Renal cortex interstitium (tissue), 11 donors: Measurements from ENCODE around the gene SPTBN1. TPM values are rescaled to one million over a fixed set of nuclear protein-coding genes. Genes with fewer than 3 reads are reported as not detected.

Experiments
- DNase-seq, 11 donors: peaks; one replicate each; pipeline ENCODE4 v3.0.0-alpha.2; 2013; ENCODE audit warnings: low read depth in 9 of 11, low spot score in 4 of 11; ENCODE audit errors: extremely low read depth in 1 of 11
- polyA plus RNA-seq, 3 donors: library from polyadenylated mRNA; unstranded; fragments of 120-200 nt; gene quantifications; one replicate each; pipeline ENCODE4 v1.2.1, GENCODE V29; 2013; ENCODE audit not compliant: insufficient read length in 3 of 3

The SPTBN1 gene
- polyA plus RNA-seq, 3 donors: 237 to 254 (median 240) TPM

DNA sequence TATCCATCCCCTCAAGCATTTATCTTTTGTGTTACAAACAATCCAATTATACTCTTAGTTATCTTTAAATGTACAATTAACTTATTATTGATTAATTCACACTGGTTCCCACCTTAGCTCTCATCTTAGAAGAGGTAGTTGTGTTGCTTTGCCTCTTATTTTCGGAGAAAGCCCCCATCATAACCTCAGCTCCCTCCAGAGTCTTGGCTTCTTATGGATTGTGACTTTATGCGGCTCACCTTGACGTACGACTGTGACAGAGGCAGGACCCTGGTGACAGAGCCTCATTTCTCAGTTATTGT, 132.9 kb downstream of the SPTBN1 start:
- DNase-seq: no peak

DNA sequence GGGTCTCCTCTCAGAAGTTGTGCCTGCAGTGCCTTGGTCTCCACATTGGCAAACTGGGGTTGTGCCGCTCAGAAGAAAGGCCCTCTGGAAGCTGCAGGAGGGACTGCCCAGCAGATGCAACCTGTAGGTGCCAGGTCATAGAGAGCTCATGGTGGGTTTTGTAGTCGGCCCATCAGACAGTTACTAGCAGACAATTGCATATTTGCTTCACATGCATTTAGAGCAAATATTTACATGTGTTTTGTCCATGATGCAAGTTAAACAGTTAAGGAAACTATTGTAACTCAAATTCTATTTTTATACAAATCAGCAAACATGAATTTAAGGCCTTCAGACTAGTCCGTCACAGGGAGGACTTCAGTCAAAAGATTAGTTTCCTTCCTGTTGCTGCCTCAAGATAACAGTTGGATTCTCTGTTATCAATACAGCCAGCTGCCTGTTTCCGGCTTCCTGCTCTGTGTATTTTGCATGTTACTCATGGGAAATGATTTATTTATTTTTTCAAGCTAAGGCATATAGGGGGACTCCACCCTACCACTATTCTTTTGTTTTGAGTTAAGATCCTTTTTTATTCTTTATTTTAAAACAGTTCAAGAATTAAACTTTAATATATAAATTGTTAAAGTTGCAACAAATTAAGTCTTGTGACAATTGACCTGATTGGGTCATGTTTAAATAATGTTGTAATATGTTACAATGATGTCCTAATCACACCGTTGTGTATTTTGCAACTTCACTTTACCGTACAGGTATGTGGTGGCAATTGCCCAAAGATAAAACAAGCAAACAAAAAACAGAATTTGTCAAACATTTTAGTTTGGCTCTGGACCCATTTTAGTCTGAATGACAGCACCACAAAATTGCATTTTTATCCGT, 133.5 kb downstream of the SPTBN1 start:
- DNase-seq: no peak

DNA sequence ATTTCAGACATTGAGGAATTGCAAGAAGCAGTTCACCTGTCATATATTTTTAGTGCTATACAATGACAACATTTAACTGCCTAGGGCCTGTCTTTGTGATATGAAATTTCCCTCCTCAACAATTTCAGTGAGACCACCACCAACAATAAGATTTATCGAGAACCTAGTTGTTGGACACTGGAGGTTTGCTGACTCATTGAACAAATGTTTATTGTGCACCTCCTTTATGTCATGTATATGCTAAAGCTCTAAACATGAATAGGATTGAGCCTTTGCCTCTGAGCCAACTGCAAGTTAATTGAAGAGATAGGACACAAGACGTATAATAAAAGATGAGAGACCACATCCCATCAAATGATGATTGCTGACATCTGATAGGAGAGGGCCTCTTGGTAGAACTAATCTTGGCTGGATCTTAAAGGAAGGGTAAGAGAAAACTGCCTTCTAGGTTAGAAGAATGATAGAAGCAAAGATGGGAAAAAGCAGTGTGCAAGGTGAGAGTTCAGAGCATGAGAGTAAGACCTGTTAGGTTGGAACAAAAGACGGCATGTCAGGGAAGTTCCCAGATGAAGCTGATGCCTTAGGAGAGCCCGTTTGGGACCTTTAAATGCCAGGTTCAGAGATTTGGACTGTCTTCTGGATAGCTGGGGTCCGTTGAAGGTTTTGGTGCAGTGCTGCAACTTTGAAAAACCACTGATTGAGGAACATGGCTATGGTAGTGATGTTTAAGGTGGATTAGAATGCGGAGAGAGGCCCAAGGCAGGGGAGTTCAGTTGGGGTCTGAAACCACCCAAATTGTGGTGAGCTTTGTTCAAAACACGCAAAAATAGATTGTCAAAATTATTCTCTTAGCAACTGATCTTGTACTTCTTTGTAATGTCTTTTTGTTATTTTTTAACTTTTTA, 134.3 kb downstream of the SPTBN1 start:
- no peak for DNase-seq

DNA sequence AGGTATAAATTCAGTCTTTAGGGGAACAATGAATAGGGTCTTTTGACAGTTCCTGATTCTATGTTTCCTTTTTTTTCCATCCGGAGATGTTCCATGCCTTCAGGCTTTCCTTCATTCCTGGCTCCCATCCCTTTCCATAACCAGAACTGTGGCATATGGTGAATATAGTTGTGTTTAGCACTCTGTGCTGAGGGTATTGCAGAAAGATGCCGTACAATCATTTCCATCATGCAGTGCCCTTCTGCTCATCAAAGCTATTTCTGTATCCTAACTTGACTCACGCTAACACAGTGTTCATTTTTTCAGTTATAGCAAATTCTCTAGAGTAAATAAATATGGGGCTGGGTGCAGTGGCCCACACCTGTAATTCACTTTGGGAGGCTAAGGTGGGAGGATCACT, 135.4 kb downstream of the SPTBN1 start:
- DNase-seq: no peak

DNA sequence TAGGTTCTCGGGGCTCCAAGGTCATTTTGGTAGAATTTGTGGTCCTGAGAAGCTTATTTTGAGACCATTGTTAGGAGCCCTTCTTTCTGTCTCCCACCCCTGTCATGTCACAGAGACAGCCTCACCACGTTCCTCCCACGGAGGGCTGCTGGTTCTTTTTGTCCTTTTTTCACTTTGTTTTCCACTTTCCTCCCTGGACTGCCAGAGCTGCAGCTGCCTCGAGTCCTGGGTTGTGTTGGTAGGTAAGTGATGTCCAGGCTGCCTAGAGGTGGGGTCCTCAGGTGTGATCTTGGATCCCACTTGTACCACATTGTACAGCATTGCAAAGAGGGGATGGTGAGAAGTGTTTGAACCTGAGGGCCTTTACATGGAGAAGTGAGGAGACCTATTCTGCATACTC, 137.1 kb downstream of the SPTBN1 start:
- no peak for DNase-seq

DNA sequence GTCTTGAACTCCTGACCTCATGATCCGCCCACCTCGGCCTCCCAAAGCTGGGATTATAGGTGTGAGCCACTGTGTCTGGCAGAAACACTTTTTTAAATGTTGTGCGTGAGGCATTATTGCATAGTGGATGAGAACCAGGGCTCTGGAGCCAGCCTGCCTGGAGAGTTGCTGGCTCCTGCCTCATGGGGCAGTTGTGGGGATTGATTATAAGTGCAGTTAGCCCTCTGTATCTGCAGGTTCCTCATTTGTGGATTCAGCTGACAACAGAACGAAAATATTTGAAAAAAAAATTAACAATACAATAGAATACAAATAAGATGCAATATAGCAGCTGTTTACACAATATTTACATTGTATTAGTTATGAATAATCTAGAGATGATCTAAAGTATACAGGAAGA, 137.9 kb downstream of the SPTBN1 start:
- DNase-seq: no peak

DNA sequence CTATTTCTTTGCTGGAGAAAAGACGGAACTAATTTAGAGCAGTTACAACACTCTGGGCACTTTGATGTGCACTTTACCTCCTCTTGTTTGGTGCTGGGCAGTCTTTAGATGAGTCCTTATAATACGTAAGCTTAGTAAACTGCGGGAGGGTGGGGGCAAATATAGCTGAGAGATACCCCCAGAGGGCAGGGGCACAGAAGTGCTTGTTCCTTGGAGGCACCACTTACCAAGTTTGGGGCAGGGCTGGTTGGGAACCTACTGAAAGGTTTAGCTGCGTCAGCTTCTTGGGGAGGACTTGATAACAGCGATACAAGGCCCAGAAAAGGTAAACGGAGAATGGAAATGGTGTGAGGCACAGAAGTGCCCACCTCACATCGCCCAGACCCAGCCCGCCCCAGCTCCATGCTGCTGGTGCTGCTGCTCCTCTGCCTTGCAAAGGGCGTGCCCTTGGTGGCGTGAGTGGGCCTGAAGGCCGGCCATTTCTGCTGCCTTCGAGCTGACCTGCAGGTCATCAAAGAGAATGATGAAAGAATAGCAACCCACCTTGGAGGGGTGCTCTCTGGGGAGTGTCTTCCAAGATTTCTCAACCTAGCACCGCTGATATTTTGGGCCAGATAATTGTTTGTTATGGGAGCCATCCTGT, 139.2 kb downstream of the SPTBN1 start:
- DNase-seq: no peak

DNA sequence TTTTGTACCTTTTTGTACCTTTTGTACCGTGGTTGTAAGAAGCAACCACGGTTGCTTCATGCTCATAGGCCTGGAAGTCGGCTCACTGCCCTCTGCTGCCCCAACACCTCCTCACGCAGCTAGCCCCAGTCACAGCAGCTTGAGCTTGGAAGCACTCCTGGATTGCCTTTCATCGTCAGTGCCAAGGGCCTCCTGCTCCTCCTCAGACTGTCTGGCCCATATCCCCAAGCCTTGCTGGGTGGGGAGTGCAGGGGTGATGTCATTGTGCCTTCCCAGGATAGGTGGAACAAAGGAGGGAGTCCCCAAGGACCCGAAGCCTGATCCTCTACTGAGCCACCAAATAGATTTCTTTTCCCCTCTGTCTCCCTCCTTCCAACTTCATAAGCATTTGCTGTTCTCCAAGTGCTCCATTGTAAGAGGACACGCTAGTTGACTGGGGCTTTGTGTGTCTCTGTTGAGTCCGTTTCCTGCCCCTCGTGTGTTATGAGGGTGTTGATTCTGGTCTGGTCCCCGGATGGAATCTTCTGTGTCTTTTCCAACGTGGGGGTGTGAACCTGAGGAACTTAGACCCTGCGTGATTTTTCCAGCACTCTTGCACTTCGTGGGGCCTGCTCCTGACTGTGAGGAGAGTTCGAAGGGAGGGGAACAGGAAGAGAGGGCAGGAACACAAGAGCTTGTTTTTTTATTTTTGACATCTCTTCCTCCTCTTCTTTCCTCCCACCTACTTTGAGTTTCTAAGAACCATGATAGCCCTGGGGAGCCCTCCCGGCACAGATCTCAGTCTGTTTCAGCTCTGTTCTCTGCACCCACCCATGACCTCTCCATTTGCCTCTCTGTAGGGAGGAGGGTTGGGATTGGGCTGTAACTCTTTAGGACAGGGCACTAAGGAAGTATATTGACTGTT, 140.1 kb downstream of the SPTBN1 start:
- no peak for DNase-seq

DNA sequence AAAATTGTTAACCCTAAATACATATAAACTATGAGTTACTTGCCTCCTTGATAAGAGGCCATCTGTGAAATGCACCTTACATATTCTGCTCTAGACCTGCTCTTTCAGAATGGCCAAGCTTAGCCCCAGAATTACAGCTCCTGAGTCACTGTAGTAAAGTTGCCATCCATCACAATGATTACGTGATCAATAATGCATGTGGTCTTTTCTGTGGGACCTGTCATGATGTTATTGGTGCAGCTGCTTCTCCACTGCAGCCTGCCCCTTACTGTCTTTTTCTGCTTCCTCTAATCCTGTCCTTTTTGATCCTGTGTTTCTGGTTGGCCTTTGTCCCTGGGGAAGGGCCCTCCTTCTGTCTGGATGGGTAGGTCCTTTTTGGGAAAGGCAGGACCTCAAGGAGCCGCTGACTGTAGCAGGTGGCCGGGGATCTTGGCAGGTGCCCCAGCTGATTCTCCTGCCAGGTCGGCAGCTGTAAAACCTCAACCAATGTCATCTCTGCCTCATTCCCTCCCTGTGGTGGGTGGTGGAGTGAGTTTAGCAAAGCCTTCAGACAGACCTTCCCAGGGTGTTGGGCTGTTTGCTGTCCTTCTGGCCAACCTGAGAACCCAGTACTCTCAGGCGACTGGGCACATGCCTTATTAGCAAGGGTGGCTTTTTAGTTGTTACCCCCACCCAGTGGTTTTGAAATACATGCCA, 141.2 kb downstream of the SPTBN1 start:
- DNase-seq: no peak

DNA sequence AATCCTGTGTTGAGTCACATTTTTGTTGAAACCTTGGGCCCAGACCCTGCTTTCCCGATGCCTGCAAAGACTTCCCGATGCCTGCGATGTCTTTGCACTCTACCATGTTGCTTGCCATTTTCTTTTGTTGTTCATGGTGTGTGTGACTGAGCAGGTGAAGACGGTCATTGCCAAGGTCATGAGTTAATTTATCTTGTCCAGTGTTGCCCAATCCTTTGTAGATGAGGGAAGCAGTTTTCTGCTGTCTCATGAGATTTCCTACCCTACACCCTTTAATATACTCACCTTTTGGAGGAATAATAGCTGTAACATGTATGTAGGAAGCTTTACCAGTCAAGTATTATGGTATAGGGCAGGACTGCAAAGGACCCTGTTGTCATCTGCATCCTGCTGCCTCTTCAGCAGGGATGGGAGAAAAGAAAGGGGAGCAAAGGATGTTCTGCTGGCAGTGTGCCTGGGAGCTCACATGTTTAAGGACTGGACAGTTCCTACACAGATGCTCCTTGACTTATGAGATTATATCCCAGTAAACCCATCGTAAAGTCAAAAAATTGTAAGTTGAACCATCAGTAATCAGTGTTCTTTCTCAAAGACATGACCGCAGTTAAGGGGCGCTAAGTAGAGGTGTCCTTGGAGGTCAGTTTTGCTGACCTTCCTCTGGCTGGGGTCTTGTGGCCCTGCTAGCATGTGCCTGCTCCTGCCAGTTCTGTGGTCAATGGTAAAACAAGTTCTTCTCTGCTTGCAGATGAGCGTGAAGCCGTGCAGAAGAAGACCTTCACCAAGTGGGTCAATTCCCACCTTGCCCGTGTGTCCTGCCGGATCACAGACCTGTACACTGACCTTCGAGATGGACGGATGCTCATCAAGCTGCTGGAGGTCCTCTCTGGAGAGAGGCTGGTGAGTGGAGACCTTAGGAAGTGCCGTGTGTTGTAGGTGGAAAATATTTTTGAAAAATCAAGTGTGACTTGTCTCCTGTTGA, 142.5 kb downstream of the SPTBN1 start:
- no peak for DNase-seq

DNA sequence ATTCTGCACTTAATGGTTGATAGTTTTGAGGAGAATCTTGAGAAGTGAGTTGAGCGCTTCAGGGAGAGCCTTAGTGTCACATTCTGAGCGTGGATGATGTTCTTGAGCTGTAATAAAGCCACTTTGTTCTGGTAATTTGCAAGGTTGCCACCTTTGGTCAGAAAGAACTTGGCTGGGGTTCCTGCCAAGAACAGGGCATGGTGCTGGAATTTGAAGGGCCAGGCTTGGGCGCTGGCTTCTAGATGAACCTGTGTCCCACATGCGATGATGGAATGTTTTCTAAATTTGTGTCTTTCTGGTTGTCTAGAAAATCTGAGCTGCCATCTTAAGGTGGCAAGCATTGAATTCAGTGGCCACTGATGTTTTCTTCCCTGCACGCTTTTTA, 143.2 kb downstream of the SPTBN1 start:
- DNase-seq: no peak

DNA sequence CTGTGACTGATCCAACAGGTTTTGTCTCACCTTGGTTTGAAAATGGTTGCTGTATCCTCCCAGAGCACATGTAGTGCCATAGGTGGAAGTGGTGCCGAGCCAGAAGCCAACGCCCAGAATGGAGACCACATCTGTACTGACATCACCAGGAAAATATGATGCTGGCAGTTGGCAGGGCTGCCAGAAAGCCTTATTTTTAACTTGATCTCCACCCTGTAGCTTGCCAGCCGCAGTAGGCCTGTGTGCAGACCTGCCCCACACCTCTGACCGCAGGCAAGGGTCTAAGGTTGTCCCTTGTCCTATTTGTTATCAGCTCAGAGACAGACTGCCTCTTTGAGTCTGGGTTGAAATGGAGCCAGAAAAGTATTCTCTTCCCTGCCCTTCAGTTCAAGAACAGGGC, 143.8 kb downstream of the SPTBN1 start:
- no peak for DNase-seq

DNA sequence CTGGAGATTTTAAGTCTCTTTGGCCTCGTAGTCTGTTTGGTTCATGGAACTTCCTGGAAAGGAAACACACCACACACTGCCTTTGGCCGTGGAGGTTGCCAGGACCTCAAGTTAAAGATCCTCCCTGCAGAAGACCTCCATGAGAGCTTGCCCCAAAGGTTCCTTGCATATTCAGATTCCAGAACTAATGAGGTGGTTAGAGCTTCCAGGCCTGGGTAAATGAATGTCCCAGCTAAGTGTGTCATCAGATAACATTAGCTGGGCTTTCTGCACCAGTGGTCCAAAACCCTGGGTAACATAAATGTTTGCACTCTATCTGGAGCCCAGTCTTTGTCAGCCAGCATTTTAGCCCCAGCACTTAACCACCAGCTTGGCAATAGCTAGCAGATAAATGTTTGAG, 145.2 kb downstream of the SPTBN1 start:
- DNase-seq: peak in 4 of 11 donors; percentile 57 to 78 (median 61)

DNA sequence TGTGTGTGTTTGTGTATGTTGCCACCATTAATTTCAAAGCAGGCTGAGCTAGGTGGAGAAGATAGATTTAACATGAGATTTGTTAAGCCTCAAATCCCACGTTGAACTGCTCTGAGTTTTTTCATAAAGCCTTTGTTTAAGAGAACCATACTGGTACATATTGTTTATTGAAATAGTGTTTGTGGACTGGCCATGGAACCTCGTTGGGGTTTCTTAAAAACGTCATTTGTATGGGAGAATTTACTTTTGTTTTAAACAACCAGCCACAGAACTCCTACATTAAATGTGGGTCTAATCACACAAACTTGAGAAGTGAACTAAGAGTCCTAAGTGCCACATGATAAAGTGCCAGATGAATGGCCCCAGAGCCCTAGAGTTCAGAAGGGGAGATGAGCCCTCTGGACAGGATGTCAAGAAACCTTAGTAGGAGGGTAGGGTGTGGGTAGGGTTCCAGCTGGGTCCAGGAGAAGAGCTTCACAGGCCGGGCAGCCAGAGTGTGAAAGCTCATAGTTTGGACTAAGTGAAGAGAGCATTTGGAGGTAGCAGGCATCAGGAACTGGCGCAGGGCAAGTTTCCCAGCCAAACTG, 146.7 kb downstream of the SPTBN1 start:
- no peak for DNase-seq

DNA sequence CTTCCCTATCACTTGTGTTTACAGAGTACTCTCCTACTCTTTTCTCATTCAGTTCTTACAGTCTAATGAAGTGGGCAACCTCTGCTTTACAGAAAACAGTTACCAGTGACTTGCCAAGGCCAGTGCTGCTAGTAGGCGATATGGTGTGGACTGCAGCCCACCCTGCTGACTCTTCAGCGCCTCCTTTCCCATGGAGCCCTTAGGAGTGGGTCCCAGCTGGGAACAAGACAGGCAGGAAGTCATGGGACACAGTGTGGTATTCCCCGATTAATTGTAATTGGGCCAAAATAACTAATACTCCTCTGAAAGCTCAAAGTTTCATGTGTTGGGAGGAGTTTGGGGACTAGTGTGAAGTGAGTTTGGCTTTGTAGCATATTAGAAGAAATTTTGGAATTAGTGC, 147.2 kb downstream of the SPTBN1 start:
- peak in 1 of 11 donors; percentile 32 for DNase-seq

DNA sequence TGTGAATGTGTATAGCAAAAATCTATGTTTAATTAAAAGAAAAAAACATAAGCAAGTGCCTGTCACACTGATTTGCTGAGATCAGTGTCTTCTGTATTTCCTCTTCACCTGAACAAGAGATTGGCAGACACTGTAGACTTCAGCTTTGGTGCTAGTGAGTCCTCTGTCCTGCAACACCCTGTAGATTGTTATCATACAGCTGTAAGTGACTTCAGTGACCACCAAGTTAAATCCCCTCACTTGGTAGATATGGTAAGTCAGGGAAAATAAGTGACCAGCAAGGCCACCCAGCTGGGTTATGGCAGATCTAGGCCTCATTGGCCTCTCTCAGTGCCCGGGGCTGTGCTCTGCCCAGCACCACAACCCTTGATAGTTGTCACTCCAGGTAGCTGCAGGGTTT, 147.7 kb downstream of the SPTBN1 start:
- DNase-seq: no peak

DNA sequence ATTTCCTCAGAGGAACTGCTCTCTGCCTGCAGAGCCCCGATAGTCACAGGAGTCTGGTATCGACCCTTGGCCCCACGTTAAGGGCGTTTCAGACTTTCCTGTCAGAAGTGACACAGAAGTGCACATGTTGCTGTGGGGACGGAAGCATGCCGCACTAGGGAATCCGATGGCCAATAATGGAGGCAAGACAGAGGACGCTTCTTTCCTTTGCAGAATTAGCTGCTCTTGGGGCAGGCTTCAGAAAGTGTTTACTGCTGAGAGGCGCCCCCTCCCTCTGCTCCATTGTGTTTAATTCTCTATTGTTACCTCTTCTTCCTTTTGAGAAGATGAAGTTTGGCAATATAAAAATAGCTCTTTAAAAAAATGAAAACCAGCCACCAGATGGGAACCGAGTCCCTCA, 148.7 kb downstream of the SPTBN1 start:
- DNase-seq: peak in 1 of 11 donors; percentile 43
